ENCODE measurements around the gene NF2.
A peak's percentile ranks its signal among the peaks of the same experiment; 100 is the strongest.

The NF2 gene

DNA sequence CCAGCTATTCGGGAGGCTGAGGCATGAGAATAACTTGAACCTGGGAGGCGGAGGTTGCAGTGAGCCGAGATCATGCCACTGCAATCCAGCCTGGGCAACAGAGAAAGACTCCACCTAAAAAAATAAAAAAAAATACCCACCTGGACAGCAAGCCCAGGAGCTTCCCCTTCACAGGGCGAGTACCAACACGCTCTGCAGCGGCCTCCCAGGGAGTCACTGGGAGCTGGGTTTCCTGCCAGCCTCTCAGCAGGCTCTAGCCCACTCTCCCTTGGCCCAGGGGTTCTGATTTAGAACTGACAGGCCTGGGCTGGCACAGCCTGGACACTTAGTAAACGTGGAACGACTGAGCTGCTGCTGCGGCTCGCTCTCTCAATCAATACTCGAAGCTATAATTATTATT lies 114.4 kb downstream of the NF2 start:
- Histone ChIP-seq H3K14ac (ENCODE audit: low read length in 2 of 2) (no peak overlapping the region), H2AFZ (ENCODE audit: low read depth, low read length) (no peak overlapping the region), H2BK12ac (ENCODE audit: low read length in 2 of 2) (no peak overlapping the region), H3K79me1 (replicated peaks; ENCODE audit: low read length, poor library complexity, severe bottlenecking) (no peaks in the 10 kb centered on the region), H2BK120ac (ENCODE audit: low read depth, low read length) (no peak overlapping the region), H3K9ac (ENCODE audit: low read length) (no peak overlapping the region), H4K91ac (ENCODE audit: low read length) (no peak overlapping the region), H3K27me3 (ENCODE audit: control insufficient read depth in 1 of 2, insufficient read depth in 1 of 2, low read length in 2 of 2) (peaks cover 67 to 91% of the 10 kb centered on the region in 2 experiments), H3K9me3 (ENCODE audit: control insufficient read depth, low read length) (no peaks in the 10 kb centered on the region), H3K23ac (ENCODE audit: low read length in 2 of 2) (no peak overlapping the region), H3K4me2 (ENCODE audit: low read length, poor library complexity, severe bottlenecking) (no peak overlapping the region), H3K4ac (ENCODE audit: low read depth in 1 of 2, low read length in 2 of 2) (no peak overlapping the region), H3K36me3 (ENCODE audit: control insufficient read depth in 1 of 2, insufficient read depth in 2 of 2, low read depth in 1 of 2, low read length in 2 of 2) (no peaks in the 10 kb centered on the region), H3K4me3 (ENCODE audit: insufficient read depth in 1 of 2, low read depth in 1 of 2, low read length in 2 of 2) (no peak overlapping the region), H3K27ac (ENCODE audit: low read length, poor library complexity, severe bottlenecking) (no peak overlapping the region), H2AK5ac (ENCODE audit: low read length, severe bottlenecking) (no peak overlapping the region), H4K8ac (ENCODE audit: low read length) (no peak overlapping the region), H2BK15ac (ENCODE audit: low read depth, poor library complexity, severe bottlenecking) (no peak overlapping the region), H3K4me1 (ENCODE audit: control insufficient read depth, insufficient read depth, low read depth, low read length) (peaks cover 18% of the 10 kb centered on the region), H3K18ac (ENCODE audit: low read depth in 1 of 2, low read length in 2 of 2) (no peak overlapping the region), H2BK5ac (ENCODE audit: low read depth, low read length, poor library complexity, severe bottlenecking) (no peak overlapping the region)
- 70% methylated on average over 8 of the region's 11 CpGs for WGBS
- DNase-seq: no peak

DNA sequence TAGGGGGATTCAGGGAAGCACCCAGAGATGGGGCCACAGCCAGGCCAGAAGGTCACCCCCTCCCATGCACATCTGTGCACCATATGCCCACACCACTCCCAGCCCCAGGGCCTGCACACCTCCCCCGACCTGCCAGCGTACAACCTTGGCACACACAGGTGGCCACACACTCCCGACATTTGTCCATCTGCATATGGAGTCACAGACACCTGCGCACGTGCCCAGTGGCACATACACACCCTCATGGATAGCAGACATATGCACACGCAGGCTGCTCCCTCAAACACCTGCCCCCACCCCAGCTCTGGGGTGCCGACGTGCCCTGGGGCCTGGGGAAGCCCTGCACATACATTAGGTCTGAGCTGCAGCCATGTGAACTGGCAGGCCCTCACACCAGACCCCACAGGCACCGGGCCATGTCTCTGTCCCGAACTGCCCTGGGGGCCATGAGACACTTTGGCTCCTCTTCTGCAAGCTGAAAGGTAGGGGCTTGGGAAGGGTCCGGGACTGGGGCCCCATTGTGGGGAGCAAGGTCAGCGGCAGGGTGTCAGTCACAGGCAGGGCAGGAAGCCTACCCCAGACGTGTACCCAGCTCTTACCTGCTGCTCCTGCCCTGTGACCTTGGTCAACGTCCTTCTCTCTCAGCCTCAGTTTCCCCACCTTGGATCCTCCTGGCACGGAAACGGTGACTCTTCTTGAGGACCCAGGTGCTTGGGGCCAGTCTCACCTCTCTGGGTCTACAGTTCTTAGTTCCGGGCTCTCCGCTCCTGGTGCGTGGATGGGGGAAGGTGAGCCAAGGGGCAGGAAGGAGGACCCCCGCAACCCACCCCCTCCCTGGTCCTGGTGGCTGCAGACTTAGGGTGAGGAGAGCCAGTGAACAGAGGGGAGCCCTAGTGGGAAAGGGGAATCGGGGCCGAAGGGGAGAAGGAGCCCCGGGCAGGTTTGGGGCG lies 115.8 kb downstream of the NF2 start:
- Histone ChIP-seq H2BK5ac (ENCODE audit: low read depth, low read length, poor library complexity, severe bottlenecking) (no peak overlapping the region), H2BK120ac (ENCODE audit: low read depth, low read length) (no peak overlapping the region), H4K8ac (ENCODE audit: low read length) (no peak overlapping the region), H3K9ac (ENCODE audit: low read length) (no peak overlapping the region), H3K27me3 (ENCODE audit: control insufficient read depth in 1 of 2, insufficient read depth in 1 of 2, low read length in 2 of 2) (peaks cover 68 to 92% of the 10 kb centered on the region in 2 experiments), H3K14ac (ENCODE audit: low read length in 2 of 2) (no peak overlapping the region), H3K18ac (ENCODE audit: low read depth in 1 of 2, low read length in 2 of 2) (no peak overlapping the region), H3K4me1 (ENCODE audit: control insufficient read depth, insufficient read depth, low read depth, low read length) (peaks cover 18% of the 10 kb centered on the region), H2AK5ac (ENCODE audit: low read length, severe bottlenecking) (no peak overlapping the region), H3K36me3 (ENCODE audit: control insufficient read depth in 1 of 2, insufficient read depth in 2 of 2, low read depth in 1 of 2, low read length in 2 of 2) (no peaks in the 10 kb centered on the region), H3K4me3 (ENCODE audit: insufficient read depth in 1 of 2, low read depth in 1 of 2, low read length in 2 of 2) (no peak overlapping the region), H2AFZ (ENCODE audit: low read depth, low read length) (no peak overlapping the region), H3K79me1 (replicated peaks; ENCODE audit: low read length, poor library complexity, severe bottlenecking) (no peaks in the 10 kb centered on the region), H3K27ac (ENCODE audit: low read length, poor library complexity, severe bottlenecking) (no peak overlapping the region), H3K4ac (ENCODE audit: low read depth in 1 of 2, low read length in 2 of 2) (no peak overlapping the region), H3K4me2 (ENCODE audit: low read length, poor library complexity, severe bottlenecking) (peak overlapping the region; percentile 17), H3K9me3 (ENCODE audit: control insufficient read depth, low read length) (no peaks in the 10 kb centered on the region), H2BK12ac (ENCODE audit: low read length in 2 of 2) (no peak overlapping the region), H4K91ac (ENCODE audit: low read length) (no peak overlapping the region), H3K23ac (ENCODE audit: low read length in 2 of 2) (no peak overlapping the region), H2BK15ac (ENCODE audit: low read depth, poor library complexity, severe bottlenecking) (no peak overlapping the region)
- no peak for DNase-seq
- 69% methylated on average over 18 of the region's 24 CpGs for WGBS

DNA sequence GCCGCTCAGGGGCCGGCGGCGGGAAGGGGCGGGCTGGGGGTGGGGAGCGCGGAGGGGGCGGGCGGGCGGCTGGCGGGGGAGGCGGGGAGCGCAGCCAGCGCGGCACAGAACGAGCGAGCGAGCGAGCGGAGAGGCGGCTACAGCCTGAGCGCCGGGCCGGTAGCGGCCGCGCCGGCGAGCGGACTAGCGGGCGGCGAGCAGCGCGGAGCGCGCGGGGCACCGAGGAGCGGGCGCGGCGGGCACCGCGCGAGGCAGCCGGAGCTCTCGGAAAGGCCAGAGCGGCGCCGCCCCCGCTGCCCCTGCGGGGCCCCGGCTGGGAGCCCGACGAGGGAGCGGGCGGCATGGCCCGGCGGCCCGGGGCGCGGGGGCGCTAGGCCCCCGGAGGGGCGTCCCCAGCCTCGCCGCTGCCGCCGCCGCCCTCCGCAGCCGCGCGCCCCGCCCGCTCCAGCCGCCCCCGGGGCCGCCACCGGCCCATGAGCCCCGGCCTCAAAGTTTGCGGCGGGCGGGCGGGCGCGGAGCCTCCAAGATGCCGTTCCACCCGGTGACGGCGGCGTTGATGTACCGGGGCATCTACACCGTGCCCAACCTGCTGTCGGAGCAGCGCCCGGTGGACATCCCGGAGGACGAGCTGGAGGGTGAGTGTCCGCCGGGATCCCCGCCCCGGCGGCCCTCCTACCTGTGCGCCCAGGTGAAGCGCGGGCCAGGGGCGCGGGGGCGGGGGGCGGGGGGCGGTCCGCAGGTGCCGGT lies 116.6 kb downstream of the NF2 start, which contains the start of gene CABP7:
Gene CABP7 (plus strand): TSS at position 105 of the 747 bp plus-strand sequence. CDS start 422 bp downstream, at position 527.
- Histone ChIP-seq H3K36me3 (ENCODE audit: control insufficient read depth in 1 of 2, insufficient read depth in 2 of 2, low read depth in 1 of 2, low read length in 2 of 2) (no peaks in the 10 kb centered on the region), H3K18ac (ENCODE audit: low read depth in 1 of 2, low read length in 2 of 2) (no peak within 1 kb of the TSS), H3K27me3 (ENCODE audit: control insufficient read depth in 1 of 2, insufficient read depth in 1 of 2, low read length in 2 of 2) (peaks cover 71 to 92% of the 10 kb centered on the region in 2 experiments), H2BK12ac (ENCODE audit: low read length in 2 of 2) (no peak within 1 kb of the TSS), H3K4ac (ENCODE audit: low read depth in 1 of 2, low read length in 2 of 2) (no peak within 1 kb of the TSS), H2AFZ (ENCODE audit: low read depth, low read length) (no peak within 1 kb of the TSS), H3K4me1 (ENCODE audit: control insufficient read depth, insufficient read depth, low read depth, low read length) (peaks cover 18% of the 10 kb centered on the region), H3K4me3 (ENCODE audit: insufficient read depth in 1 of 2, low read depth in 1 of 2, low read length in 2 of 2) (peak within 1 kb of the TSS in 1 of 2 experiments; percentile 15), H4K91ac (ENCODE audit: low read length) (no peak within 1 kb of the TSS), H3K4me2 (ENCODE audit: low read length, poor library complexity, severe bottlenecking) (peak within 1 kb of the TSS; percentile 59), H3K79me1 (replicated peaks; ENCODE audit: low read length, poor library complexity, severe bottlenecking) (no peaks in the 10 kb centered on the region), H3K14ac (ENCODE audit: low read length in 2 of 2) (no peak within 1 kb of the TSS), H2BK5ac (ENCODE audit: low read depth, low read length, poor library complexity, severe bottlenecking) (no peak within 1 kb of the TSS), H3K9ac (ENCODE audit: low read length) (no peak within 1 kb of the TSS), H2AK5ac (ENCODE audit: low read length, severe bottlenecking) (no peak within 1 kb of the TSS), H3K23ac (ENCODE audit: low read length in 2 of 2) (peak within 1 kb of the TSS in 1 of 2 experiments; percentile 72), H3K9me3 (ENCODE audit: control insufficient read depth, low read length) (no peaks in the 10 kb centered on the region), H3K27ac (ENCODE audit: low read length, poor library complexity, severe bottlenecking) (no peak within 1 kb of the TSS), H2BK120ac (ENCODE audit: low read depth, low read length) (no peak within 1 kb of the TSS), H4K8ac (ENCODE audit: low read length) (no peak within 1 kb of the TSS), H2BK15ac (ENCODE audit: low read depth, poor library complexity, severe bottlenecking) (no peak within 1 kb of the TSS)
- 3% methylated on average over 23 of the region's 115 CpGs for WGBS
- DNase-seq: no peak

DNA sequence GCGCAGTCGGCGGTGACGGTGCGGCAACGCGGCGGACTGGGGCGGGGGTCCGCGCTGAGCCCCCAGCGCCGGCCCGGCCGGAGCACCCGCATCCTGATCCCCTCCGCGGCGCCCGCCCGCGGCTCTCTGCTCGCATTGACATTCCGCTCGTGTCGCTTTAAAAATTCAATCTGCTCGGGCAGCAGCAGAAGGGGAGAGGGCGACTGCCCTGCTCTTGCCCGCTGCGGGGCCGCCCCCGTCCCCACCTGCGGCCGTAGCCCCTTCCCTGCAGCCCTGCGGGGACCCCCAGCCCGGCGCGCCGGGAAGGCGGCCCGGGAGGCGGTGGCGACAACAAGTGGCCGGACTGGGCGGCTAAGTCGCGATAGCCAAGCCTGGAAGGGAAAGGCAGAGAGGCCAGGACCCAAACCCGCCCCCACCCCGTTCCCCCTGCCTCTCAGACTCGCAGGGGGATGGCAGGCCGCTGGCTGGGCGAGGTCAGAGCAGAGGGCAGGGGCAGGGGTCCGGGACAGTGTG lies 117.4 kb downstream of the NF2 start:
- no peak overlapping the region for H3K27ac ChIP-seq (ENCODE audit: low read length, poor library complexity, severe bottlenecking)
- no peaks in the 10 kb centered on the region for H3K9me3 ChIP-seq (ENCODE audit: control insufficient read depth, low read length)
- H3K4me1 ChIP-seq (ENCODE audit: control insufficient read depth, insufficient read depth, low read depth, low read length): peaks cover 18% of the 10 kb centered on the region
- no peak overlapping the region for H2AFZ ChIP-seq (ENCODE audit: low read depth, low read length)
- 9% methylated on average over 20 of the region's 53 CpGs for WGBS
- no peak overlapping the region for H2BK120ac ChIP-seq (ENCODE audit: low read depth, low read length)
- H3K23ac ChIP-seq (ENCODE audit: low read length in 2 of 2): peak overlapping the region in 1 of 2 experiments; percentile 72
- H3K27me3 ChIP-seq (ENCODE audit: control insufficient read depth in 1 of 2, insufficient read depth in 1 of 2, low read length in 2 of 2): peaks cover 71 to 92% of the 10 kb centered on the region in 2 experiments
- no peaks in the 10 kb centered on the region for H3K36me3 ChIP-seq (ENCODE audit: control insufficient read depth in 1 of 2, insufficient read depth in 2 of 2, low read depth in 1 of 2, low read length in 2 of 2)
- DNase-seq: no peak
- H3K4me2 ChIP-seq (ENCODE audit: low read length, poor library complexity, severe bottlenecking): peak overlapping the region; percentile 56
- H4K8ac ChIP-seq (ENCODE audit: low read length): no peak overlapping the region
- H2AK5ac ChIP-seq (ENCODE audit: low read length, severe bottlenecking): no peak overlapping the region
- no peak overlapping the region for H3K14ac ChIP-seq (ENCODE audit: low read length in 2 of 2)
- no peak overlapping the region for H3K18ac ChIP-seq (ENCODE audit: low read depth in 1 of 2, low read length in 2 of 2)
- H3K4ac ChIP-seq (ENCODE audit: low read depth in 1 of 2, low read length in 2 of 2): no peak overlapping the region
- H2BK12ac ChIP-seq (ENCODE audit: low read length in 2 of 2): no peak overlapping the region
- no peak overlapping the region for H4K91ac ChIP-seq (ENCODE audit: low read length)
- H3K79me1 ChIP-seq (replicated peaks; ENCODE audit: low read length, poor library complexity, severe bottlenecking): no peaks in the 10 kb centered on the region
- H3K4me3 ChIP-seq (ENCODE audit: insufficient read depth in 1 of 2, low read depth in 1 of 2, low read length in 2 of 2): peak overlapping the region in 1 of 2 experiments; percentile 15
- H3K9ac ChIP-seq (ENCODE audit: low read length): no peak overlapping the region
- no peak overlapping the region for H2BK15ac ChIP-seq (ENCODE audit: low read depth, poor library complexity, severe bottlenecking)
- no peak overlapping the region for H2BK5ac ChIP-seq (ENCODE audit: low read depth, low read length, poor library complexity, severe bottlenecking)

All from mesenchymal stem cell (in vitro differentiated cells and primary cell).